Panc1 (cell line): ENCODE data around the gene APP. TPM values are rescaled to one million over a fixed set of nuclear protein-coding genes. Genes with fewer than 3 reads are reported as not detected.
"Not testable (repeated sequence)": the region's sequence is repeated elsewhere in the genome, so short reads cannot be mapped to it uniquely, and the experiment has no call there.

Experiments
- ATAC-seq: fragments of 200-7000 bp; cut with Tn5 transposase; 2 replicates; pipeline ENCODE4 v1.9.1; 2020; ENCODE audit warnings: mild to moderate bottlenecking, moderate library complexity
- BruUV-seq: library from RNA; stranded (reverse); fragments of 400-500 nt; replicated peaks from 2 replicates; lab custom pipeline; 2021; lab: Mats Ljungman, UMichigan
- CTCF ChIA-PET: fragments of 300-600 bp; sonication (Branson Sonifier 250); formaldehyde crosslinking; loops from one replicate; lab custom pipeline; 2022; ENCODE audit warnings: antibody characterized with exemption; lab: Charles Lee
- POLR2A ChIA-PET: fragments of 300-600 bp; sonication (Branson Sonifier 250); formaldehyde crosslinking; loops from one replicate; lab custom pipeline; 2022; ENCODE audit warnings: antibody characterized with exemption; lab: Charles Lee
- DNase-seq: peaks from one replicate; pipeline ENCODE4 v3.0.0-alpha.2; 2010; ENCODE audit warnings: low read depth, low spot score
- H3K27ac ChIP-seq: 2 replicates; pipeline ENCODE4 v1.5.1; 2011; ENCODE audit warnings: mild to moderate bottlenecking, low read length, inconsistent platforms
- H3K27me3 ChIP-seq: fragments of 200-500 bp; sonication (Bioruptor generic); 2 replicates; pipeline ENCODE4 v1.6.0; 2014; ENCODE audit warnings: low read length, inconsistent platforms; ENCODE audit not compliant: control insufficient read depth, insufficient read depth
- H3K36me3 ChIP-seq: fragments of 200-500 bp; sonication (Bioruptor generic); 2 replicates; pipeline ENCODE4 v1.5.1; 2014; ENCODE audit warnings: inconsistent platforms, mild to moderate bottlenecking, low read length, moderate library complexity; ENCODE audit not compliant: control insufficient read depth, insufficient read depth
- H3K4me1 ChIP-seq: 2 replicates; pipeline ENCODE4 v1.5.1; 2011; ENCODE audit warnings: inconsistent platforms, mild to moderate bottlenecking, low read length, moderate library complexity; ENCODE audit not compliant: control insufficient read depth, insufficient read depth
- H3K4me3 ChIP-seq, 2 experiments: 2 replicates each; pipeline ENCODE4 v1.5.1; 2011 to 2012; ENCODE audit warnings: low read depth in 2 of 2, low read length in 2 of 2, mild to moderate bottlenecking in 2 of 2, inconsistent platforms in 1 of 2, moderate library complexity in 1 of 2
- H3K9me3 ChIP-seq: fragments of 200-500 bp; sonication (Bioruptor generic); 2 replicates; pipeline ENCODE4 v1.5.1; 2014; ENCODE audit warnings: low read depth, mild to moderate bottlenecking, inconsistent platforms, low read length, moderate library complexity; ENCODE audit not compliant: control insufficient read depth, insufficient read depth
- CTCF ChIP-seq: fragments of 450-650 bp; IDR thresholded peaks from 2 replicates; pipeline ENCODE4 v1.5.1; 2017; ENCODE audit warnings: mild to moderate bottlenecking
- POLR2AphosphoS5 ChIP-seq: IDR thresholded peaks from 2 replicates; pipeline ENCODE4 v1.6.1; 2012; ENCODE audit warnings: mild to moderate bottlenecking, low read depth, low read length, moderate library complexity
- REST ChIP-seq, 2 experiments: IDR thresholded peaks; 2 replicates each; pipeline ENCODE4 v1.6.1; 2011 to 2012; ENCODE audit warnings: low read depth in 2 of 2, control low read depth in 1 of 2, low read length in 1 of 2, mild to moderate bottlenecking in 1 of 2, moderate library complexity in 1 of 2; ENCODE audit not compliant: insufficient read depth in 1 of 2
- SIN3A ChIP-seq: IDR thresholded peaks from 2 replicates; pipeline ENCODE4 v1.6.1; 2012; ENCODE audit warnings: low read depth, mild to moderate bottlenecking, low read length, moderate library complexity, borderline replicate concordance; ENCODE audit not compliant: insufficient read depth
- TCF7L2 ChIP-seq: IDR thresholded peaks from 2 replicates; pipeline ENCODE4 v1.6.1; 2011; ENCODE audit warnings: mild to moderate bottlenecking, low read depth, low read length, inconsistent platforms
- in situ Hi-C: cut with HindIII; loops from 2 replicates; pipeline ENCODE4 v1.10.0; 2016; ENCODE audit warnings: low sequenced_read_pairs, low pct_unique_long_range_greater_than_20kb
- intact Hi-C: fragments of 100-400 bp; cut with micrococcal nuclease; formaldehyde crosslinking; loops from one replicate; pipeline ENCODE4 v1.10.0; 2022; ENCODE audit not compliant: unreplicated experiment
- total RNA-seq: library from RNA; stranded (reverse); gene quantifications from one replicate; pipeline ENCODE4 v1.2.1, GENCODE V29; 2021; ENCODE audit not compliant: unreplicated experiment

Gene APP
- total RNA-seq, 1 experiment from 2014 or later: 542 TPM

- Histone ChIP-seq H3K27ac (no peak overlapping the region), H3K4me3 (no peak overlapping the region), H3K4me1 (no peaks in the 10 kb centered on the region), H3K9me3 (no peaks in the 10 kb centered on the region), H3K27me3 (no peaks in the 10 kb centered on the region), H3K36me3 (peaks cover 8% of the 10 kb centered on the region)
- ATAC-seq: no peak
- in situ Hi-C loops: no loop called here
- intact Hi-C loops: no loop called here
- BruUV-seq: no TSS peak
- DNase-seq: no peak
- ChIA-PET POLR2A (no interaction called here), CTCF (no interaction called here)
- TF ChIP-seq TCF7L2 (no peak), POLR2AphosphoS5 (no peak), REST (IDR thresholded peaks at IDR 0.05; ENCODE audit: insufficient read depth in 1 of 2, low read depth in 2 of 2, low read length in 1 of 2) (no peak), SIN3A (no peak), CTCF (no peak)
Observed at GRCh38 chr21:26085127-26085526, 85.4 kb downstream of the APP start.

- BruUV-seq: no TSS peak
- DNase-seq (no peak), ATAC-seq (no peak)
- no peak for TF ChIP-seq SIN3A
- no peak for TF ChIP-seq REST (IDR thresholded peaks at IDR 0.05; ENCODE audit: insufficient read depth in 1 of 2, low read depth in 2 of 2, low read length in 1 of 2)
- TF ChIP-seq CTCF: no peak
- TF ChIP-seq TCF7L2: no peak
- TF ChIP-seq POLR2AphosphoS5: no peak
- CTCF ChIA-PET: no interaction called here
- in situ Hi-C loops: no loop called here
- Histone ChIP-seq H3K36me3 (peaks cover 2% of the 10 kb centered on the region; the same call in 1 of the 2 replicates), H3K9me3 (no peaks in the 10 kb centered on the region), H3K4me3 (no peak overlapping the region), H3K27me3 (no peaks in the 10 kb centered on the region), H3K27ac (no peak overlapping the region), H3K4me1 (no peaks in the 10 kb centered on the region)
- POLR2A ChIA-PET: no interaction called here
- intact Hi-C loops: no loop called here
Observed at GRCh38 chr21:26082549-26082948, 88.0 kb downstream of the APP start.

- intact Hi-C loops: not testable (repeated sequence)
Observed at GRCh38 chr21:26081175-26081760, 89.3 kb downstream of the APP start.

More at GRCh38 chr21:26081175-26081760, 89.3 kb downstream of the APP start:
- DNase-seq, ATAC-seq, H3K9me3 ChIP-seq, in situ Hi-C loops, BruUV-seq, H3K27ac ChIP-seq, H3K4me1 ChIP-seq, H3K27me3 ChIP-seq, H3K36me3 ChIP-seq, H3K4me3 ChIP-seq, CTCF ChIA-PET, POLR2A ChIA-PET: not testable (repeated sequence)
